HEK293 (cell line): ENCODE data around the gene L3MBTL4.

Experiments
- CTCF ChIA-PET: fragments of 350-600 bp; formaldehyde crosslinking; extraction: SDS; loops from one replicate; lab custom pipeline; 2021; ENCODE audit warnings: antibody characterized with exemption; lab: Yijun Ruan, JAX
- POLR2A ChIA-PET: fragments of 300-600 bp; formaldehyde crosslinking; extraction: SDS; loops from one replicate; lab custom pipeline; 2020; ENCODE audit warnings: antibody characterized with exemption, inconsistent platforms; lab: Yijun Ruan, JAX
- H3K27ac ChIP-seq: fragments of 200-500 bp; sonication (Bioruptor generic); 2 replicates; pipeline ENCODE4 v1.5.1; 2014; ENCODE audit warnings: low read depth, low read length, control low read depth, inconsistent platforms; ENCODE audit errors: extremely low read depth
- H3K36me3 ChIP-seq, 2 experiments: fragments of 200-500 bp in 1 of 2; sonication (Bioruptor generic) in 1 of 2; 1 replicate in 1 of 2; 2 replicates in 1 of 2; pipeline ENCODE4 v1.5.1; 2014 to 2017; ENCODE audit warnings: inconsistent platforms in 2 of 2, low read length in 2 of 2; ENCODE audit not compliant: control insufficient read depth in 2 of 2, insufficient read depth in 1 of 2
- H3K4me1 ChIP-seq: fragments of 200-500 bp; sonication (Bioruptor generic); 2 replicates; pipeline ENCODE4 v1.5.1; 2014; ENCODE audit warnings: mild to moderate bottlenecking, low read length, inconsistent platforms; ENCODE audit not compliant: control insufficient read depth, insufficient read depth
- H3K4me3 ChIP-seq: 2 replicates; pipeline ENCODE4 v1.5.1; 2011; ENCODE audit warnings: low read depth, mild to moderate bottlenecking, control low read depth, low read length, moderate library complexity
- H3K9me3 ChIP-seq: fragments of 200-500 bp; sonication (Bioruptor generic); 2 replicates; pipeline ENCODE4 v1.5.1; 2014; ENCODE audit warnings: low read depth, low read length, inconsistent platforms; ENCODE audit not compliant: control insufficient read depth, insufficient read depth
- EGR2 ChIP-seq: fragments of 450-650 bp; formaldehyde crosslinking; IDR thresholded peaks from 2 replicates; pipeline ENCODE4 v1.5.1; 2016; ENCODE audit warnings: low read depth, missing biosample characterization, missing genetic modification characterization
- GLI2 ChIP-seq: fragments of 450-650 bp; formaldehyde crosslinking; IDR thresholded peaks from 2 replicates; pipeline ENCODE4; 2017; ENCODE audit warnings: missing biosample characterization, missing genetic modification characterization, low read depth, borderline replicate concordance
- MZF1 ChIP-seq: fragments of 450-650 bp; formaldehyde crosslinking; IDR thresholded peaks from 2 replicates; pipeline ENCODE4 v1.5.1; 2017; ENCODE audit warnings: missing biosample characterization, missing genetic modification characterization, borderline replicate concordance
- OVOL3 ChIP-seq: fragments of 450-650 bp; formaldehyde crosslinking; IDR thresholded peaks from 2 replicates; pipeline ENCODE4 v1.5.1; 2016; ENCODE audit warnings: missing biosample characterization, missing genetic modification characterization
- PRDM1 ChIP-seq: fragments of 450-650 bp; formaldehyde crosslinking; IDR thresholded peaks from 2 replicates; pipeline ENCODE4; 2016; ENCODE audit warnings: missing biosample characterization, missing genetic modification characterization
- SCRT2 ChIP-seq: fragments of 450-650 bp; formaldehyde crosslinking; IDR thresholded peaks from 2 replicates; pipeline ENCODE4 v1.5.1; 2016; ENCODE audit warnings: missing biosample characterization, missing genetic modification characterization
- SP3 ChIP-seq: fragments of 450-650 bp; formaldehyde crosslinking; IDR thresholded peaks from 2 replicates; pipeline ENCODE4 v1.5.1; 2016; ENCODE audit warnings: missing biosample characterization, missing genetic modification characterization
- SP7 ChIP-seq: fragments of 450-650 bp; formaldehyde crosslinking; IDR thresholded peaks from 2 replicates; pipeline ENCODE4 v1.5.1; 2016; ENCODE audit warnings: missing biosample characterization, missing genetic modification characterization
- WT1 ChIP-seq: fragments of 450-650 bp; formaldehyde crosslinking; IDR thresholded peaks from 2 replicates; pipeline ENCODE4 v1.5.1; 2016; ENCODE audit warnings: missing biosample characterization, missing genetic modification characterization
- ZEB2 ChIP-seq: fragments of 450-650 bp; formaldehyde crosslinking; IDR thresholded peaks from 2 replicates; pipeline ENCODE4 v1.5.1; 2016; ENCODE audit warnings: missing biosample characterization, missing genetic modification characterization
- ZNF132 ChIP-seq: fragments of 450-650 bp; formaldehyde crosslinking; IDR thresholded peaks from 2 replicates; pipeline ENCODE4 v1.5.1; 2017; ENCODE audit warnings: missing biosample characterization, missing genetic modification characterization, borderline replicate concordance
- ZNF140 ChIP-seq: fragments of 450-650 bp; formaldehyde crosslinking; IDR thresholded peaks from 2 replicates; pipeline ENCODE4 v1.5.1; 2016; ENCODE audit warnings: missing biosample characterization, missing genetic modification characterization
- ZNF202 ChIP-seq: fragments of 450-650 bp; formaldehyde crosslinking; IDR thresholded peaks from 2 replicates; pipeline ENCODE4 v1.5.1; 2016; ENCODE audit warnings: missing biosample characterization, missing genetic modification characterization, borderline replicate concordance
- ZNF248 ChIP-seq: fragments of 450-650 bp; formaldehyde crosslinking; IDR thresholded peaks from 2 replicates; pipeline ENCODE4 v1.5.1; 2017; ENCODE audit warnings: missing biosample characterization, missing genetic modification characterization
- ZNF266 ChIP-seq: fragments of 450-650 bp; formaldehyde crosslinking; IDR thresholded peaks from 2 replicates; pipeline ENCODE4 v1.5.1; 2016; ENCODE audit warnings: missing biosample characterization, missing genetic modification characterization, low read depth
- ZNF391 ChIP-seq: fragments of 450-650 bp; formaldehyde crosslinking; IDR thresholded peaks from 2 replicates; pipeline ENCODE4 v1.5.1; 2016; ENCODE audit warnings: low read depth, missing biosample characterization, missing genetic modification characterization, borderline replicate concordance
- ZNF433 ChIP-seq: fragments of 450-650 bp; formaldehyde crosslinking; IDR thresholded peaks from 2 replicates; pipeline ENCODE4 v1.5.1; 2016; ENCODE audit warnings: missing biosample characterization, missing genetic modification characterization, low read depth
- ZNF48 ChIP-seq: fragments of 450-650 bp; formaldehyde crosslinking; IDR thresholded peaks from 2 replicates; pipeline ENCODE4 v1.5.1; 2016; ENCODE audit warnings: missing biosample characterization, missing genetic modification characterization
- ZNF518A ChIP-seq: fragments of 450-650 bp; formaldehyde crosslinking; conservative IDR thresholded peaks from 2 replicates; pipeline ENCODE4 v1.5.1; 2016; ENCODE audit warnings: low read depth, missing biosample characterization, missing genetic modification characterization
- ZNF548 ChIP-seq: fragments of 450-650 bp; formaldehyde crosslinking; IDR thresholded peaks from 2 replicates; pipeline ENCODE4 v1.5.1; 2016; ENCODE audit warnings: missing biosample characterization, missing genetic modification characterization
- ZNF549 ChIP-seq: fragments of 450-650 bp; IDR thresholded peaks from 2 replicates; pipeline ENCODE4 v1.5.1; 2018; ENCODE audit warnings: missing biosample characterization, missing genetic modification characterization, mild to moderate bottlenecking, inconsistent platforms, moderate library complexity
- ZNF610 ChIP-seq: fragments of 450-650 bp; formaldehyde crosslinking; IDR thresholded peaks from 2 replicates; pipeline ENCODE4 v1.5.1; 2016; ENCODE audit warnings: missing biosample characterization, missing genetic modification characterization, borderline replicate concordance
- ZNF626 ChIP-seq: fragments of 450-650 bp; sonication (Bioruptor Pico); formaldehyde crosslinking; IDR thresholded peaks from 2 replicates; pipeline ENCODE4 v1.5.1; 2018; ENCODE audit warnings: missing biosample characterization, missing genetic modification characterization, inconsistent platforms
- ZNF704 ChIP-seq: fragments of 450-650 bp; formaldehyde crosslinking; IDR thresholded peaks from 2 replicates; pipeline ENCODE4 v1.5.1; 2016; ENCODE audit warnings: missing biosample characterization, missing genetic modification characterization
- ZNF792 ChIP-seq: fragments of 450-650 bp; formaldehyde crosslinking; IDR thresholded peaks from 2 replicates; pipeline ENCODE4 v1.5.1; 2016; ENCODE audit warnings: missing biosample characterization, missing genetic modification characterization
- TF ChIP-seq, protein P1 (sequence below): fragments of 450-650 bp; formaldehyde crosslinking; IDR thresholded peaks from 2 replicates; pipeline ENCODE4 v1.5.1; 2016; ENCODE audit warnings: missing biosample characterization, missing genetic modification characterization

Gene L3MBTL4

DNA sequence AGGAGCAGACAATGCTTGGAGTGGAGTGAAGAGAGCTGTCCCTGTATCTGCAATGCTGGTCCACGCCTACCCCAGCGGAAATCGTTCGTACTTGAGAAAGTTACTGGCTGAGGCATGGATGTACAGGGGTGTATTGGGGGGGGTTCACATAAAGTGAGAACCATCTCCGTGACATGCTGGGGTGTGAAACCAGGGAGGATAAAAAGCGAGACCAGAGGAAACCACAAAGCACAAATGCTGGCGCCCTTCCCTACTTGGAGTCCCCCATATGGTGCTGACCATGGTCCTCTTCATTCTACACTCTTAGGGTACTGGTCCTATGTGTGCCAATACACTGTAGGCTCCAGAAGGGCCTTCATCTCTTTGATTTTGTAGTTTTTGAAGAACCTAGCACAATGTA is 244.1 kb downstream of the L3MBTL4 start (continued):
- no peak for TF ChIP-seq ZNF548 (tag by site-specific recombination)
- TF ChIP-seq SCRT2 (tag by site-specific recombination) = no peak
- TF ChIP-seq ZNF132 (tag by site-specific recombination) = no peak
- TF ChIP-seq MZF1 (tag by site-specific recombination) = no peak
- TF ChIP-seq WT1 (tag by site-specific recombination) = no peak
- TF ChIP-seq ZNF202 (tag by site-specific recombination) = no peak
- TF ChIP-seq ZNF704 (tag by site-specific recombination) = no peak
- TF ChIP-seq ZNF48 (tag by site-specific recombination) = no peak
- no peak for TF ChIP-seq SP3 (tag by site-specific recombination)
- TF ChIP-seq EGR2 (tag by site-specific recombination) = no peak

DNA sequence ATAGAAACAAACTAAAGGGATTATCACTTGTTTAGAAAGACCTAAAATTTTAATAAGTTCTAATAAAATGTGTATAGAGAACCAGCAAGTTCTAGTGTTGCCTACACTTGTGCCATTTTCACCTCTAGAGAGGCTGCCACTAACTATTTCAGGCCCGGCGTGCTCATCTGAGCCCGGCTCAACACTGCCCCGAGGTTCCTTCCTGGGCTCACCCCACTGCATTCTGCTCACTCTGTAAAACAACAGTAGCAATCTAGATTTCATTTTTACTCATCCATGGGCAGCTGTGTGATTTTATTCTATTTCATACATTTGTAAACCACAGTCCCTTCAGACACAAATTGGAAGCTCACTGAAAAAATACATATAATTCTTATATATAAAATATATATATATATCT is 253.2 kb downstream of the L3MBTL4 start:
- Histone ChIP-seq H3K4me1 (no peaks in the 10 kb centered on the region), H3K9me3 (no peaks in the 10 kb centered on the region), H3K27ac (no peak overlapping the region), H3K4me3 (no peak overlapping the region), H3K36me3 (no peaks in the 10 kb centered on the region)
- TF ChIP-seq ZEB2 (tag by site-specific recombination) = no peak
- TF ChIP-seq PRDM1 = no peak
- no peak for TF ChIP-seq OVOL3 (tag by site-specific recombination)
- TF ChIP-seq EGR2 (tag by site-specific recombination) = no peak
- TF ChIP-seq ZNF248 (tag by site-specific recombination) = no peak
- TF ChIP-seq ZNF518A (tag by site-specific recombination) = no peak
- TF ChIP-seq ZNF266 = no peak
- TF ChIP-seq, protein P1, sequence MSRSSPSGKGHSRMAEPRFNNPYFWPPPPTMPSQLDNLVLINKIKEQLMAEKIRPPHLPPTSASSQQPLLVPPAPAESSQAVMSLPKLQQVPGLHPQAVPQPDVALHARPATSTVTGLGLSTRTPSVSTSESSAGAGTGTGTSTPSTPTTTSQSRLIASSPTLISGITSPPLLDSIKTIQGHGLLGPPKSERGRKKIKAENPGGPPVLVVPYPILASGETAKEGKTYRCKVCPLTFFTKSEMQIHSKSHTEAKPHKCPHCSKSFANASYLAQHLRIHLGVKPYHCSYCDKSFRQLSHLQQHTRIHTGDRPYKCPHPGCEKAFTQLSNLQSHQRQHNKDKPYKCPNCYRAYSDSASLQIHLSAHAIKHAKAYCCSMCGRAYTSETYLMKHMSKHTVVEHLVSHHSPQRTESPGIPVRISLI = no peak
- no peak for TF ChIP-seq ZNF792
- no peak for TF ChIP-seq GLI2 (tag by site-specific recombination)
- no peak for TF ChIP-seq ZNF433
- TF ChIP-seq SP7 (tag by site-specific recombination) = no peak
- TF ChIP-seq ZNF610 (tag by site-specific recombination) = no peak
- TF ChIP-seq ZNF549 (tag by site-specific recombination) = no peak
- TF ChIP-seq ZNF391 (tag by site-specific recombination) = no peak
- TF ChIP-seq ZNF140 = no peak
- no peak for TF ChIP-seq ZNF626 (tag by site-specific recombination)
- TF ChIP-seq, all 188 proteins: peak for 0
- ChIA-PET POLR2A (no interaction called here), CTCF (interaction anchor here (1.1 kb wide), 1 partner anchor 273 kb away, joined by 4 read pairs; no protein-coding TSS in a partner anchor)
